Activated B cell treated with CpG ODN at 0.5 μM for 24 hours (primary cell): ENCODE data around the gene PTMS. TPM values are rescaled to one million over a fixed set of nuclear protein-coding genes. Genes with fewer than 3 reads are reported as not detected.

Experiments used
- ATAC-seq: fragments of 200-7000 bp; cut with Tn5 transposase; one replicate; pipeline ENCODE4 v1.10.0; 2021; ENCODE audit warnings: low read depth, mild to moderate bottlenecking, moderate library complexity
- CTCF ChIA-PET: fragments of 350-600 bp; sonication (Branson Sonifier 250); formaldehyde crosslinking; loops from one replicate; lab custom pipeline; 2021; ENCODE audit warnings: antibody characterized with exemption; lab: Charles Lee
- POLR2A ChIA-PET: fragments of 350-600 bp; sonication (Branson Sonifier 250); formaldehyde crosslinking; loops from one replicate; lab custom pipeline; 2021; ENCODE audit warnings: antibody characterized with exemption; lab: Charles Lee
- DNase-seq: peaks from one replicate; pipeline ENCODE4 v3.0.0; 2022
- H3K27ac Mint-ChIP-seq: one replicate; pipeline ENCODE4 v1.8.0; 2020; ENCODE audit warnings: mixed read lengths
- H3K27me3 Mint-ChIP-seq: one replicate; pipeline ENCODE4 v1.8.0; 2021; ENCODE audit warnings: mixed read lengths
- H3K36me3 Mint-ChIP-seq: one replicate; pipeline ENCODE4 v1.8.0; 2021; ENCODE audit warnings: low read depth, mixed read lengths
- H3K4me1 Mint-ChIP-seq: one replicate; pipeline ENCODE4 v1.8.0; 2021; ENCODE audit warnings: mixed read lengths
- H3K4me3 Mint-ChIP-seq: one replicate; pipeline ENCODE4 v1.8.0; 2020; ENCODE audit warnings: mild to moderate bottlenecking, mixed read lengths
- H3K9me3 Mint-ChIP-seq: one replicate; pipeline ENCODE4 v1.8.0; 2020; ENCODE audit warnings: mixed read lengths
- intact Hi-C: fragments of 100-400 bp; cut with micrococcal nuclease; formaldehyde crosslinking; loops from one replicate; pipeline ENCODE4 v1.15.1; 2024
- total RNA-seq: library from RNA; stranded (reverse); gene quantifications from 2 replicates; pipeline ENCODE4 v1.2.3, GENCODE V29; 2022
- TF ChIP-seq, protein P1 (sequence below): fragments of 200-600 bp; IDR thresholded peaks from one replicate; pipeline ENCODE4 v1.8.0; 2022; ENCODE audit warnings: antibody characterized with exemption, mild to moderate bottlenecking

PTMS gene
- total RNA-seq, 1 donor from 2014 or later: 4.8 TPM

DNA sequence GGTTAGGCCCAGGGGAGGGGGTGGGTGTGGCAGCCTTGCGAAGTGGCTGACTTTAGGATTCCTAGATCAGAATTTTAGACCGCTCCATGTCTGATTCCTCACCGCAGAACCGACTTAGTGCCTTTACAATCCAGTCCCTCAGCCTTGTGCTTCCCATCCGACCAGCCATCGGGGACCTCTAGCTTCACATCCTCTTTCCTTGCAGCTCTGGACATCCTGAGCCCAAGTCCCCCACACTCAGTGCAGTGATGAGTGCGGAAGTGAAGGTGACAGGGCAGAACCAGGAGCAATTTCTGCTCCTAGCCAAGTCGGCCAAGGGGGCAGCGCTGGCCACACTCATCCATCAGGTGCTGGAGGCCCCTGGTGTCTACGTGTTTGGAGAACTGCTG is 41.8 kb upstream of the PTMS start:
- H3K4me3 Mint-ChIP-seq: peak overlapping the region; percentile 89
- peak overlapping the region; percentile 96 for H3K27ac Mint-ChIP-seq
- intact Hi-C loops: loop anchor here (1.0 to 2.0 kb wide), 9 partner anchors 21 to 246 kb away; partner anchors contain the start of genes CHD4, EMG1, ING4 and MLF2
- TF ChIP-seq, protein P1, sequence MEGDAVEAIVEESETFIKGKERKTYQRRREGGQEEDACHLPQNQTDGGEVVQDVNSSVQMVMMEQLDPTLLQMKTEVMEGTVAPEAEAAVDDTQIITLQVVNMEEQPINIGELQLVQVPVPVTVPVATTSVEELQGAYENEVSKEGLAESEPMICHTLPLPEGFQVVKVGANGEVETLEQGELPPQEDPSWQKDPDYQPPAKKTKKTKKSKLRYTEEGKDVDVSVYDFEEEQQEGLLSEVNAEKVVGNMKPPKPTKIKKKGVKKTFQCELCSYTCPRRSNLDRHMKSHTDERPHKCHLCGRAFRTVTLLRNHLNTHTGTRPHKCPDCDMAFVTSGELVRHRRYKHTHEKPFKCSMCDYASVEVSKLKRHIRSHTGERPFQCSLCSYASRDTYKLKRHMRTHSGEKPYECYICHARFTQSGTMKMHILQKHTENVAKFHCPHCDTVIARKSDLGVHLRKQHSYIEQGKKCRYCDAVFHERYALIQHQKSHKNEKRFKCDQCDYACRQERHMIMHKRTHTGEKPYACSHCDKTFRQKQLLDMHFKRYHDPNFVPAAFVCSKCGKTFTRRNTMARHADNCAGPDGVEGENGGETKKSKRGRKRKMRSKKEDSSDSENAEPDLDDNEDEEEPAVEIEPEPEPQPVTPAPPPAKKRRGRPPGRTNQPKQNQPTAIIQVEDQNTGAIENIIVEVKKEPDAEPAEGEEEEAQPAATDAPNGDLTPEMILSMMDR: no peak
- CTCF ChIA-PET: interaction anchor here (1.0 to 2.6 kb wide), 9 partner anchors 10 to 198 kb away, joined by 4 to 13 read pairs (median 4); partner anchors contain the start of genes MLF2 and ZNF384
- peaks cover 19% of the 10 kb centered on the region for H3K4me1 Mint-ChIP-seq
- no peaks in the 10 kb centered on the region for H3K27me3 Mint-ChIP-seq
- H3K9me3 Mint-ChIP-seq: no peaks in the 10 kb centered on the region
- POLR2A ChIA-PET: interaction anchor here (0.6 to 3.8 kb wide), 37 partner anchors 12 to 1242 kb away, joined by 3 to 232 read pairs (median 6); partner anchors contain the start of genes C12orf57, CDCA3, CHD4 and GAPDH
- H3K36me3 Mint-ChIP-seq: peaks cover 32% of the 10 kb centered on the region
- ATAC-seq: peak; percentile 22
- no peak for DNase-seq

DNA sequence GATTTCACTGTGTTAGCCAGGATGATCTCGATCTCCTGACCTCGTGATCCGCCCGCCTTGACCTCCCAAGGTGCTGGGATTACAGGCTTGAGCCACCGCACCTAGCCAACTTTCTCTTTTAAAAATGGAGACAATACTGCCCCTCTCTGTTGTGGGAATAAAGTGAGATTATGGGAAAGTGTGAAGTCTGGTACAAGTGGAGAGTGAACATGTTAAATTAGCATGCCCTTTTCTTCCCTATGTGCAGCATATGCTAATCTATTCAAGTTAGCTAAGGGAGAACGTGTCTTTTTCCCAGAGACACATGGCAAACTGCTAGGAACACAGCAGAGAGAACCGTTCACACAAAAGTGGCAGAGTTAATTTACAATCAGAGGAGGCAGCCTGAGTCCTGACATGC is 40.8 kb upstream of the PTMS start:
- intact Hi-C loops: loop anchor here (2.0 kb wide), 1 partner anchor 29 kb away; no protein-coding TSS in a partner anchor
- peaks cover 25% of the 10 kb centered on the region for H3K4me1 Mint-ChIP-seq
- CTCF ChIA-PET: interaction anchor here (0.8 to 1.8 kb wide), 2 partner anchors 9 to 147 kb away, joined by 3 to 4 read pairs; no protein-coding TSS in a partner anchor
- H3K36me3 Mint-ChIP-seq: peaks cover 42% of the 10 kb centered on the region
- TF ChIP-seq, protein P1: no peak
- ATAC-seq: no peak
- H3K27ac Mint-ChIP-seq: no peak overlapping the region
- H3K9me3 Mint-ChIP-seq: no peaks in the 10 kb centered on the region
- POLR2A ChIA-PET: interaction anchor here (2.2 to 3.8 kb wide), 5 partner anchors 28 to 212 kb away, joined by 17 to 232 read pairs (median 76); partner anchors contain the start of genes CHD4, MLF2 and ZNF384
- DNase-seq: no peak
- no peak overlapping the region for H3K4me3 Mint-ChIP-seq
- H3K27me3 Mint-ChIP-seq: no peaks in the 10 kb centered on the region

DNA sequence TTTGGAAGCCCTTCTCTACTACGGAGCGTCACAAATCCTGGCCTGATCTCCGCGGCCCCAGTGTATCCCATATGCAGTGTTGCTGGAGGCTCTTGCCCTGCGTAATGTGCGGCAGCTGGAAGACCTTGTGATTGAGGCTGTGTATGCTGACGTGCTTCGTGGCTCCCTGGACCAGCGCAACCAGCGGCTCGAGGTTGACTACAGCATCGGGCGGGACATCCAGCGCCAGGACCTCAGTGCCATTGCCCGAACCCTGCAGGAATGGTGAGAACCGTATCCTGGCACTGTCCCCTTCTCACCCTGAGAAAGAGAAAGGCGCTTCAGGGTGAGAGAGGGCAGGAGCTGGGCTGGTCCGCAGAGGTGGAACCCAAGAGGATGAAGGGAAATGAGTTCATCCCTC is 37.0 kb upstream of the PTMS start:
- Mint-ChIP-seq H3K36me3 (peaks cover 60% of the 10 kb centered on the region), H3K4me1 (peaks cover 19% of the 10 kb centered on the region), H3K27me3 (no peaks in the 10 kb centered on the region), H3K27ac (no peak overlapping the region), H3K4me3 (no peak overlapping the region), H3K9me3 (no peaks in the 10 kb centered on the region)
- ATAC-seq (no peak), DNase-seq (no peak)
- intact Hi-C loops: no loop called here
- POLR2A ChIA-PET: interaction anchor here (1.1 kb wide), 1 partner anchor 24 kb away, joined by 3 read pairs; the partner anchor contains the start of gene MLF2
- CTCF ChIA-PET: no interaction called here
- TF ChIP-seq, protein P1: no peak

DNA sequence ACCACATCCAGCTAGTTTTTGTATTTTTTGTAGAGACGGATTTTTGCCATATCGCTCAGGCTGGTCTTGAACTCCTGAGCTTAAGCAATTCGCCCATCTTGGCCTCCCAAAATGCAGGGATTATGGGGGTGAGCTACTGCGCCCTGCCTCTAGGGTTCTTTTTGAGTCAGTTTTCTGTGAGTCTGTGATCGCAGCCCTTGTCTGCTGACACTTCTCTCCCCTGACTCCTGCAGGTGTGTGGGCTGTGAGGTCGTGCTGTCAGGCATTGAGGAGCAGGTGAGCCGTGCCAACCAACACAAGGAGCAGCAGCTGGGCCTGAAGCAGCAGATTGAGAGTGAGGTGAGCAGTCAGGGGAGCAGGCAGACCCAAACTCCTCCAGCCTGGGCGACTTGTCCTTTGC is 36.0 kb upstream of the PTMS start:
- no peak for ATAC-seq
- Mint-ChIP-seq H3K36me3 (peaks cover 66% of the 10 kb centered on the region), H3K9me3 (no peaks in the 10 kb centered on the region), H3K4me3 (no peak overlapping the region), H3K27me3 (no peaks in the 10 kb centered on the region), H3K27ac (no peak overlapping the region), H3K4me1 (peaks cover 11% of the 10 kb centered on the region)
- intact Hi-C loops: no loop called here
- POLR2A ChIA-PET: interaction anchor here (1.1 to 1.3 kb wide), 2 partner anchors 23 to 33 kb away, joined by 3 to 4 read pairs; partner anchors contain the start of gene MLF2
- DNase-seq: no peak
- TF ChIP-seq, protein P1: no peak
- CTCF ChIA-PET: no interaction called here
